K562 (cell line): ENCODE measurements around the gene MED13L. TPM values are rescaled to one million over a fixed set of nuclear protein-coding genes. Genes with fewer than 3 reads are reported as not detected.
A peak's percentile ranks its signal among the peaks of the same experiment; 100 is the strongest.

Source experiments
- CBX2 ChIP-seq: fragments of 200-600 bp; sonication (generic); IDR thresholded peaks from one replicate; pipeline ENCODE4 v1.6.1; 2012; ENCODE audit warnings: mild to moderate bottlenecking, low read length, inconsistent platforms; ENCODE audit not compliant: insufficient read depth, poor library complexity, severe bottlenecking
- DACH1 ChIP-seq: fragments of 450-650 bp; IDR thresholded peaks from 2 replicates; pipeline ENCODE4 v1.6.1; 2018; ENCODE audit not compliant: partially characterized antibody
- E2F1 ChIP-seq: sonication (generic); formaldehyde crosslinking; IDR thresholded peaks from 2 replicates; pipeline ENCODE4 v1.8.1; 2023; ENCODE audit warnings: mild to moderate bottlenecking, missing genetic modification reagents, moderate library complexity
- E2F6 ChIP-seq, 2 experiments: IDR thresholded peaks; 2 replicates each; pipeline ENCODE4 v1.6.1; 2011; ENCODE audit warnings: borderline replicate concordance in 1 of 2, control low read depth in 1 of 2, low read depth in 1 of 2, low read length in 1 of 2, mild to moderate bottlenecking in 1 of 2, mixed read lengths in 1 of 2, moderate library complexity in 1 of 2; ENCODE audit not compliant: insufficient read depth in 1 of 2, insufficient read length in 1 of 2, poor library complexity in 1 of 2, severe bottlenecking in 1 of 2; ENCODE audit errors: extremely low read depth in 1 of 2
- FOXA3 ChIP-seq, 2 experiments: fragments of 450-650 bp in 1 of 2; sonication (generic) in 1 of 2; formaldehyde crosslinking; IDR thresholded peaks in 1 of 2; conservative IDR thresholded peaks in 1 of 2; 2 replicates each; pipeline versions ENCODE4 v1.4.0 to v1.8.0; 2020 to 2022; ENCODE audit warnings: mild to moderate bottlenecking in 2 of 2, missing genetic modification reagents in 1 of 2
- HDAC1 ChIP-seq, 2 experiments: fragments of 450-650 bp; IDR thresholded peaks; 2 replicates each; pipeline ENCODE4 v1.6.1; 2016 to 2017; ENCODE audit warnings: inconsistent platforms in 1 of 2, mild to moderate bottlenecking in 1 of 2, moderate library complexity in 1 of 2
- HOXB6 ChIP-seq: fragments of 250-450 bp; sonication (Bioruptor Pico); IDR thresholded peaks from 2 replicates; pipeline ENCODE4 v1.5.1; 2022; ENCODE audit warnings: mild to moderate bottlenecking, borderline replicate concordance
- MEF2A ChIP-seq: IDR thresholded peaks from 2 replicates; pipeline ENCODE4 v1.6.1; 2011; ENCODE audit warnings: low read depth, mild to moderate bottlenecking, low read length, moderate library complexity; ENCODE audit not compliant: control insufficient read depth
- MTA2 ChIP-seq: fragments of 450-650 bp; IDR thresholded peaks from 2 replicates; pipeline ENCODE4 v1.6.1; 2016; ENCODE audit warnings: low read depth
- PHB2 ChIP-seq: fragments of 450-650 bp; IDR thresholded peaks from 2 replicates; pipeline ENCODE4 v1.6.1; 2017; ENCODE audit warnings: low read depth
- POLR2G ChIP-seq: fragments of 200-400 bp; formaldehyde crosslinking; IDR thresholded peaks from 2 replicates; pipeline ENCODE4 v1.6.1; 2017; ENCODE audit warnings: low read depth, mild to moderate bottlenecking, antibody characterized with exemption, low read length, moderate library complexity
- PRDM10 ChIP-seq: fragments of 450-650 bp; IDR thresholded peaks from 2 replicates; pipeline ENCODE4 v1.6.1; 2018; ENCODE audit not compliant: partially characterized antibody
- RBM15 ChIP-seq: fragments of 200-400 bp; formaldehyde crosslinking; IDR thresholded peaks from 2 replicates; pipeline ENCODE4 v1.6.1; 2018; ENCODE audit warnings: mild to moderate bottlenecking, low read length, moderate library complexity; ENCODE audit not compliant: insufficient read depth
- RFX5 ChIP-seq: IDR thresholded peaks from 2 replicates; pipeline ENCODE4 v1.6.1; 2011; ENCODE audit warnings: low read depth, mild to moderate bottlenecking, improper control_type of control experiment, low read length
- RNF2 ChIP-seq: sonication (generic); IDR thresholded peaks from 2 replicates; pipeline ENCODE4 v1.6.1; 2016
- TAL1 ChIP-seq: fragments of 450-650 bp; IDR thresholded peaks from 2 replicates; pipeline ENCODE4 v1.6.1; 2016; ENCODE audit warnings: mild to moderate bottlenecking
- ZBTB5 ChIP-seq: fragments of 450-650 bp; IDR thresholded peaks from 2 replicates; pipeline ENCODE4 v1.6.1; 2017; ENCODE audit warnings: antibody characterized with exemption
- ZEB2 ChIP-seq: fragments of 450-650 bp; IDR thresholded peaks from 2 replicates; pipeline ENCODE4 v1.6.1; 2016
- ZNF23 ChIP-seq: fragments of 250-450 bp; sonication (Bioruptor Pico); IDR thresholded peaks from 2 replicates; pipeline ENCODE4 v1.4.0; 2020; ENCODE audit warnings: mild to moderate bottlenecking
- ZNF384 ChIP-seq: IDR thresholded peaks from 2 replicates; pipeline ENCODE4 v1.6.1; 2012; ENCODE audit warnings: low read depth, low read length, improper control_type of control experiment
- ZNF511 ChIP-seq: sonication (generic); formaldehyde crosslinking; IDR thresholded peaks from 2 replicates; pipeline ENCODE4 v1.8.0; 2022; ENCODE audit warnings: mild to moderate bottlenecking, missing genetic modification reagents
- polyA plus RNA-seq, 8 experiments: library from polyadenylated mRNA; depleted of rRNA in 4 of 8; stranded (reverse) in 5 of 8; unstranded in 3 of 8; fragments of >200 nt; fragmentation: Nextera tagmentation in 2 of 8; fragmentation: Illumina TruSeq in 1 of 8; extraction: Ambion mirVana in 2 of 8; extraction: Trizol in 1 of 8; gene quantifications; 2 replicates each; pipeline versions ENCODE4 v1.2.1 to v1.2.3, GENCODE V29; 2011 to 2014; ENCODE audit warnings: inconsistent platforms in 1 of 8, missing spikeins in 1 of 8
- total RNA-seq, 7 experiments: library from RNA; depleted of rRNA in 6 of 7; stranded (reverse); fragments of >200 nt in 6 of 7; fragmentation: Illumina TruSeq in 2 of 7; extraction: Trizol in 2 of 7; gene quantifications; 2 replicates each; pipeline versions ENCODE4 v1.2.1 to v1.2.3, GENCODE V29; 2011 to 2021; ENCODE audit warnings: low replicate concordance in 1 of 7

Gene MED13L
- total and polyA plus RNA-seq, 9 of the 15 experiments (the other 6 are each of a cell fraction or from before 2014, with no cell fraction given): 13.4 to 90.3 (median 36.9) TPM

- TF ChIP-seq E2F6 (IDR thresholded peaks at IDR 0.05; ENCODE audit: borderline replicate concordance in 1 of 2, extremely low read depth in 1 of 2, insufficient read depth in 1 of 2, insufficient read length in 1 of 2, low read depth in 1 of 2, low read length in 1 of 2, poor library complexity in 1 of 2, severe bottlenecking in 1 of 2) (no peak), ZNF511 (CRISPR knock-in tag) (no peak), RNF2 (no peak), ZEB2 (0 out of 2 replicates have a peak, but pooled peaks have one; percentile 40), RBM15 (no peak), ZNF23 (CRISPR knock-in tag) (no peak), CBX2 (no peak), MEF2A (no peak), PHB2 (no peak), HDAC1 (IDR thresholded peaks at IDR 0.05) (no peak), E2F1 (CRISPR knock-in tag) (no peak), ZNF384 (peak; percentile 37; the same call in 1 of the 2 replicates), DACH1 (peak; percentile 62), POLR2G (no peak), HOXB6 (CRISPR knock-in tag) (no peak), MTA2 (no peak), TAL1 (no peak), ZBTB5 (no peak), FOXA3 (CRISPR knock-in tag; conservative IDR thresholded peaks at IDR 0.05 in 1 of 2, IDR thresholded peaks at IDR 0.05 in 1 of 2) (no peak), PRDM10 (peak; percentile 71), RFX5 (no peak)
These were observed 1.2 kb upstream of the MED13L start (continued) for GRCh38 chr12:116278667-116279066.
